Trophoblast cell (in vitro differentiated cells and primary cell): Measurements from ENCODE around the gene NPIPA5.
"Not testable (repeated sequence)": the region's sequence is repeated elsewhere in the genome, so short reads cannot be mapped to it uniquely, and the experiment has no call there.

Experiments
- DNase-seq, 2 donors: peaks; one replicate each; pipeline ENCODE4 v3.0.0-alpha.2; 2016
- H2AFZ ChIP-seq: 2 replicates; pipeline ENCODE4 v1.6.1; 2013; ENCODE audit warnings: low read length, moderate library complexity, mild to moderate bottlenecking; ENCODE audit not compliant: insufficient read depth, poor library complexity
- H2AK5ac ChIP-seq: 2 replicates; pipeline ENCODE4 v1.6.1; 2013; ENCODE audit warnings: mild to moderate bottlenecking, low read length
- H2BK120ac ChIP-seq: 2 replicates; pipeline ENCODE4 v1.6.1; 2013; ENCODE audit warnings: low read length, mild to moderate bottlenecking, moderate library complexity; ENCODE audit not compliant: insufficient read depth, poor library complexity
- H2BK12ac ChIP-seq: 2 replicates; pipeline ENCODE4 v1.6.1; 2013; ENCODE audit warnings: mild to moderate bottlenecking, low read length, moderate library complexity
- H2BK5ac ChIP-seq: 2 replicates; pipeline ENCODE4 v1.6.1; 2013; ENCODE audit warnings: low read length, low read depth, moderate library complexity, mild to moderate bottlenecking; ENCODE audit not compliant: poor library complexity
- H3K14ac ChIP-seq: 2 replicates; pipeline ENCODE4 v1.6.1; 2013; ENCODE audit warnings: mild to moderate bottlenecking, low read length
- H3K18ac ChIP-seq: 2 replicates; pipeline ENCODE4 v1.6.1; 2013; ENCODE audit warnings: mild to moderate bottlenecking, low read length
- H3K23ac ChIP-seq: 2 replicates; pipeline ENCODE4 v1.6.1; 2013; ENCODE audit warnings: low read length
- H3K27ac ChIP-seq: 2 replicates; pipeline ENCODE4 v1.5.1; 2013; ENCODE audit warnings: low read depth, mild to moderate bottlenecking, inconsistent platforms, low read length, moderate library complexity
- H3K27me3 ChIP-seq: 2 replicates; pipeline ENCODE4 v1.6.1; 2013; ENCODE audit warnings: inconsistent platforms, mild to moderate bottlenecking, low read length, moderate library complexity; ENCODE audit not compliant: insufficient read depth
- H3K36me3 ChIP-seq, 2 experiments: 1 replicate in 1 of 2; 2 replicates in 1 of 2; pipeline ENCODE4 v1.6.1; 2013; ENCODE audit warnings: low read length in 2 of 2, mild to moderate bottlenecking in 2 of 2, moderate library complexity in 1 of 2; ENCODE audit not compliant: insufficient read depth in 2 of 2, control insufficient read depth in 1 of 2
- H3K4ac ChIP-seq: 2 replicates; pipeline ENCODE4 v1.6.1; 2013; ENCODE audit warnings: low read depth, mild to moderate bottlenecking, low read length, moderate library complexity
- H3K4me1 ChIP-seq, 2 experiments: 1 replicate in 1 of 2; 2 replicates in 1 of 2; pipeline ENCODE4 v1.6.1; 2013; ENCODE audit warnings: low read length in 2 of 2, mild to moderate bottlenecking in 2 of 2, moderate library complexity in 1 of 2; ENCODE audit not compliant: insufficient read depth in 2 of 2, control insufficient read depth in 1 of 2
- H3K4me2 ChIP-seq: 2 replicates; pipeline ENCODE4 v1.6.1; 2013; ENCODE audit warnings: inconsistent platforms, mild to moderate bottlenecking, low read length, moderate library complexity
- H3K4me3 ChIP-seq: 2 replicates; pipeline ENCODE4 v1.5.1; 2013; ENCODE audit warnings: mild to moderate bottlenecking, low read depth, low read length, inconsistent platforms
- H3K79me1 ChIP-seq: one replicate; pipeline ENCODE4 v1.6.1; 2013; ENCODE audit warnings: low read length
- H3K79me2 ChIP-seq: 2 replicates; pipeline ENCODE4 v1.6.1; 2013; ENCODE audit warnings: low read length, mild to moderate bottlenecking; ENCODE audit not compliant: control insufficient read depth, insufficient read depth, poor library complexity
- H3K9ac ChIP-seq: 2 replicates; pipeline ENCODE4 v1.6.1; 2013; ENCODE audit warnings: mild to moderate bottlenecking, low read length
- H3K9me3 ChIP-seq: 2 replicates; pipeline ENCODE4 v1.6.1; 2013; ENCODE audit warnings: low read depth, mild to moderate bottlenecking, control low read depth, inconsistent platforms, low read length; ENCODE audit not compliant: insufficient read depth
- H4K12ac ChIP-seq: 2 replicates; pipeline ENCODE4 v1.6.1; 2013; ENCODE audit warnings: low read depth, mild to moderate bottlenecking, low read length, moderate library complexity
- H4K8ac ChIP-seq: 2 replicates; pipeline ENCODE4 v1.6.1; 2013; ENCODE audit warnings: low read depth, mild to moderate bottlenecking, low read length, moderate library complexity
- H4K91ac ChIP-seq: one replicate; pipeline ENCODE4 v1.6.1; 2013; ENCODE audit warnings: low read depth, mild to moderate bottlenecking, low read length, moderate library complexity
- WGBS: extraction: QIAGEN DNeasy Blood & Tissue Kit; methylation state at CpG from one replicate; pipeline ENCODE4 v1.1.7; 2013; ENCODE audit warnings: missing lambda C conversion rate; ENCODE audit not compliant: insufficient read length, insufficient coverage; ENCODE audit errors: extremely low coverage; 5-methylcytosine and 5-hydroxymethylcytosine counted together

Gene NPIPA5

GRCh38 chr16:15330978-15331377 is 47.1 kb downstream of the NPIPA5 start:
- H2BK120ac ChIP-seq, H3K79me1 ChIP-seq, H4K12ac ChIP-seq, H2AFZ ChIP-seq, H3K27me3 ChIP-seq, H3K4me1 ChIP-seq, H3K9me3 ChIP-seq, H3K14ac ChIP-seq, DNase-seq, H4K8ac ChIP-seq, H3K4ac ChIP-seq, H2AK5ac ChIP-seq, H3K79me2 ChIP-seq, H3K18ac ChIP-seq, H4K91ac ChIP-seq, H2BK5ac ChIP-seq, H3K36me3 ChIP-seq, H3K23ac ChIP-seq, H3K4me3 ChIP-seq, H2BK12ac ChIP-seq, H3K9ac ChIP-seq, H3K4me2 ChIP-seq, H3K27ac ChIP-seq: not testable (repeated sequence)
- no CpG with 5 or more reads among the region's 2 CpGs for WGBS

GRCh38 chr16:15324954-15325353 is 53.1 kb downstream of the NPIPA5 start:
- not testable (repeated sequence) for H4K91ac ChIP-seq, H3K36me3 ChIP-seq, H3K18ac ChIP-seq, H3K4ac ChIP-seq, H3K9ac ChIP-seq, H2BK12ac ChIP-seq, H3K4me1 ChIP-seq, H2AFZ ChIP-seq, DNase-seq, H3K14ac ChIP-seq, H3K79me2 ChIP-seq, H2BK120ac ChIP-seq, H4K12ac ChIP-seq, H3K4me3 ChIP-seq, H3K79me1 ChIP-seq, H2BK5ac ChIP-seq, H3K27me3 ChIP-seq, H3K27ac ChIP-seq, H3K23ac ChIP-seq, H3K9me3 ChIP-seq, H4K8ac ChIP-seq, H2AK5ac ChIP-seq, H3K4me2 ChIP-seq
- no CpG with 5 or more reads among the region's 4 CpGs for WGBS

- H2BK120ac ChIP-seq, H3K4me1 ChIP-seq, H3K14ac ChIP-seq, H2BK12ac ChIP-seq, H3K27me3 ChIP-seq, H3K18ac ChIP-seq, H2BK5ac ChIP-seq, H4K8ac ChIP-seq, H3K9me3 ChIP-seq, H3K4me2 ChIP-seq, H3K79me2 ChIP-seq, H4K12ac ChIP-seq, H4K91ac ChIP-seq, H3K27ac ChIP-seq, H2AK5ac ChIP-seq, H3K9ac ChIP-seq, H3K23ac ChIP-seq, H3K4ac ChIP-seq, H3K79me1 ChIP-seq, H3K4me3 ChIP-seq, DNase-seq, H2AFZ ChIP-seq, H3K36me3 ChIP-seq: not testable (repeated sequence)
- WGBS, result no CpG with 5 or more reads among the region's 6 CpGs
Observed at GRCh38 chr16:15323373-15323772, 54.7 kb downstream of the NPIPA5 start.

GRCh38 chr16:15321221-15321620 is 56.9 kb downstream of the NPIPA5 start:
- not testable (repeated sequence) for H3K36me3 ChIP-seq, H3K9me3 ChIP-seq, H3K23ac ChIP-seq, H3K79me2 ChIP-seq, H3K9ac ChIP-seq, H4K91ac ChIP-seq, H4K8ac ChIP-seq, H3K79me1 ChIP-seq, H2BK12ac ChIP-seq, H3K14ac ChIP-seq, H3K27me3 ChIP-seq, H4K12ac ChIP-seq, H2AK5ac ChIP-seq, H3K4me3 ChIP-seq, H3K18ac ChIP-seq, H3K4me1 ChIP-seq, H3K4me2 ChIP-seq, H3K4ac ChIP-seq, H2BK120ac ChIP-seq, H2AFZ ChIP-seq, H3K27ac ChIP-seq, DNase-seq, H2BK5ac ChIP-seq
- no CpG with 5 or more reads among the region's 2 CpGs for WGBS
